HCT116 (cell line): Measurements from ENCODE around the gene DDB1.

Source experiments
- CTCF ChIP-seq, 3 experiments: fragments of 200-600 bp in 1 of 3; sonication (generic) in 1 of 3; IDR thresholded peaks in 2 of 3; conservative IDR thresholded peaks in 1 of 3; 2 replicates each; pipeline ENCODE4 v1.5.1; 2012 to 2017; ENCODE audit warnings: low read depth in 2 of 3, low read length in 2 of 3, antibody characterized with exemption in 1 of 3, borderline replicate concordance in 1 of 3, control low read depth in 1 of 3, mild to moderate bottlenecking in 1 of 3, mixed read lengths in 1 of 3, mixed run types in 1 of 3, moderate library complexity in 1 of 3; ENCODE audit not compliant: insufficient read depth in 1 of 3
- POLR2A ChIP-seq: IDR thresholded peaks from 2 replicates; pipeline ENCODE4 v1.7.0; 2011; ENCODE audit warnings: borderline replicate concordance; ENCODE audit not compliant: insufficient read depth, insufficient read length; ENCODE audit errors: extremely low read depth
- REST ChIP-seq: IDR thresholded peaks from 2 replicates; pipeline ENCODE4 v1.6.1; 2012; ENCODE audit warnings: low read depth
- SIN3A ChIP-seq: IDR thresholded peaks from 2 replicates; pipeline ENCODE4 v1.6.1; 2012; ENCODE audit warnings: low read depth

GRCh38 chr11:61345954-61346843, 13.3 kb upstream of the DDB1 start:
- TF ChIP-seq POLR2A (no peak), SIN3A (no peak), CTCF (IDR thresholded peaks at IDR 0.05 in 2 of 3, conservative IDR thresholded peaks at IDR 0.05 in 1 of 3; ENCODE audit: borderline replicate concordance in 1 of 3, insufficient read depth in 1 of 3, low read depth in 2 of 3, low read length in 2 of 3) (no peak), REST (no peak)
